ENCODE results near the gene CTNNA2.

- 0 out of 4 replicates have a peak, but pooled peaks of 1 of the 2 experiments have one; percentile 24 for TF ChIP-seq CEBPB (IDR thresholded peaks at IDR 0.05)
- no peak for TF ChIP-seq POLR2A (IDR thresholded peaks at IDR 0.05; ENCODE audit: low read length)
- TF ChIP-seq ELK1 (IDR thresholded peaks at IDR 0.05; ENCODE audit: low read depth, low read length): no peak
- no peak for TF ChIP-seq CHD2 (IDR thresholded peaks at IDR 0.05; ENCODE audit: low read length, partially characterized antibody)
- no peak for TF ChIP-seq REST (IDR thresholded peaks at IDR 0.05)
- TF ChIP-seq EP300 (IDR thresholded peaks at IDR 0.05): no peak
- TF ChIP-seq NR3C1 (IDR thresholded peaks at IDR 0.05): no peak
- no peak for TF ChIP-seq POLR2AphosphoS2 (conservative IDR thresholded peaks at IDR 0.05; ENCODE audit: low read length)
- no peak for TF ChIP-seq ESRRA (IDR thresholded peaks at IDR 0.05; ENCODE audit: borderline replicate concordance, low read length)
- no peak for TF ChIP-seq USF2 (IDR thresholded peaks at IDR 0.05)
- TF ChIP-seq EHMT2 (IDR thresholded peaks at IDR 0.05; ENCODE audit: low read depth): no peak
- no peak for TF ChIP-seq CTCF (IDR thresholded peaks at IDR 0.05)
These were observed 100.1 kb downstream of the CTNNA2 start for GRCh38 chr2:79612999-79613398.

Data from A549 (cell line).